Nephron (organoid): ENCODE results near the gene AGBL3.
"Not testable (repeated sequence)": the region's sequence is repeated elsewhere in the genome, so short reads cannot be mapped to it uniquely, and the experiment has no call there.

Source experiments
- H3K27ac Mint-ChIP-seq, 3 experiments: 2 replicates each; pipeline ENCODE4 v1.8.0; 2020; ENCODE audit warnings: mixed read lengths in 3 of 3, mild to moderate bottlenecking in 2 of 3, moderate library complexity in 1 of 3
- H3K27me3 Mint-ChIP-seq: 2 replicates; pipeline ENCODE4 v1.8.0; 2021; ENCODE audit warnings: low read depth, mild to moderate bottlenecking, moderate library complexity, mixed read lengths
- H3K36me3 Mint-ChIP-seq: 2 replicates; pipeline ENCODE4 v1.8.0; 2020; ENCODE audit warnings: low read depth, mixed read lengths
- H3K4me1 Mint-ChIP-seq: 2 replicates; pipeline ENCODE4 v1.8.0; 2020; ENCODE audit warnings: mixed read lengths
- H3K4me3 Mint-ChIP-seq, 3 experiments: 2 replicates each; pipeline ENCODE4 v1.8.0; 2020; ENCODE audit warnings: mild to moderate bottlenecking in 3 of 3, mixed read lengths in 3 of 3, moderate library complexity in 2 of 3
- H3K9me3 Mint-ChIP-seq: 2 replicates; pipeline ENCODE4 v1.8.0; 2020; ENCODE audit warnings: mixed read lengths
- TF ChIP-seq, protein P1 (sequence below), 3 experiments: fragments of 200-600 bp; sonication (generic); IDR thresholded peaks; one replicate each; pipeline ENCODE4 v1.5.0; 2021; ENCODE audit warnings: antibody characterized with exemption in 3 of 3; ENCODE audit not compliant: unreplicated experiment in 3 of 3

The AGBL3 gene

GRCh38 chr7:135114622-135115021 is 128.3 kb downstream of the AGBL3 start:
- H3K4me1 Mint-ChIP-seq: no peaks in the 10 kb centered on the region
- H3K9me3 Mint-ChIP-seq: peaks cover 8% of the 10 kb centered on the region
- TF ChIP-seq, protein P1, sequence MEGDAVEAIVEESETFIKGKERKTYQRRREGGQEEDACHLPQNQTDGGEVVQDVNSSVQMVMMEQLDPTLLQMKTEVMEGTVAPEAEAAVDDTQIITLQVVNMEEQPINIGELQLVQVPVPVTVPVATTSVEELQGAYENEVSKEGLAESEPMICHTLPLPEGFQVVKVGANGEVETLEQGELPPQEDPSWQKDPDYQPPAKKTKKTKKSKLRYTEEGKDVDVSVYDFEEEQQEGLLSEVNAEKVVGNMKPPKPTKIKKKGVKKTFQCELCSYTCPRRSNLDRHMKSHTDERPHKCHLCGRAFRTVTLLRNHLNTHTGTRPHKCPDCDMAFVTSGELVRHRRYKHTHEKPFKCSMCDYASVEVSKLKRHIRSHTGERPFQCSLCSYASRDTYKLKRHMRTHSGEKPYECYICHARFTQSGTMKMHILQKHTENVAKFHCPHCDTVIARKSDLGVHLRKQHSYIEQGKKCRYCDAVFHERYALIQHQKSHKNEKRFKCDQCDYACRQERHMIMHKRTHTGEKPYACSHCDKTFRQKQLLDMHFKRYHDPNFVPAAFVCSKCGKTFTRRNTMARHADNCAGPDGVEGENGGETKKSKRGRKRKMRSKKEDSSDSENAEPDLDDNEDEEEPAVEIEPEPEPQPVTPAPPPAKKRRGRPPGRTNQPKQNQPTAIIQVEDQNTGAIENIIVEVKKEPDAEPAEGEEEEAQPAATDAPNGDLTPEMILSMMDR (IDR thresholded peaks at IDR 0.05; ENCODE audit: unreplicated experiment in 3 of 3): no peak
- H3K4me3 Mint-ChIP-seq: no peak overlapping the region
- H3K27ac Mint-ChIP-seq: no peak overlapping the region
- H3K36me3 Mint-ChIP-seq: peaks cover 8% of the 10 kb centered on the region
- no peaks in the 10 kb centered on the region for H3K27me3 Mint-ChIP-seq

DNA sequence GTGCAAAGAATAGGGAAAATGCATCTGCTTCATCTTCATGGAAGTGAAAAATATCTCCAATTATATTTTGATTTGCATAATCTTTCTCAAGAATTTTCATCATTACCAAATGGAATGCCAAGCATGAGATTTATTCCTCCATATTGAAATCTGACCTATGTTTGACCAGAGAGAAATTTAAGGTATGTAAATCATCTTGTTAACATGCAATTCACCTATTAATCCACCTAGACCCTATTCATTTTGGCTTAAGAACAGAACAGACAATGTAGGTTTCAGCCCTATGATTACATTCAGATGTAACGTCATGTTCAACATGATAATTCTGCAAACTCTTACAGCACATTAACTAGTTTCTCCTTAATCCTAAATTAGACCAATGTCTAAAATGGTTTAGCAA is 130.8 kb downstream of the AGBL3 start:
- no peaks in the 10 kb centered on the region for H3K4me1 Mint-ChIP-seq
- no peaks in the 10 kb centered on the region for H3K27me3 Mint-ChIP-seq
- peaks cover 22% of the 10 kb centered on the region for H3K9me3 Mint-ChIP-seq
- no peak overlapping the region for H3K27ac Mint-ChIP-seq
- no peak overlapping the region for H3K4me3 Mint-ChIP-seq
- TF ChIP-seq, protein P1 (IDR thresholded peaks at IDR 0.05; ENCODE audit: unreplicated experiment in 3 of 3): no peak
- H3K36me3 Mint-ChIP-seq: peaks cover 18% of the 10 kb centered on the region

DNA sequence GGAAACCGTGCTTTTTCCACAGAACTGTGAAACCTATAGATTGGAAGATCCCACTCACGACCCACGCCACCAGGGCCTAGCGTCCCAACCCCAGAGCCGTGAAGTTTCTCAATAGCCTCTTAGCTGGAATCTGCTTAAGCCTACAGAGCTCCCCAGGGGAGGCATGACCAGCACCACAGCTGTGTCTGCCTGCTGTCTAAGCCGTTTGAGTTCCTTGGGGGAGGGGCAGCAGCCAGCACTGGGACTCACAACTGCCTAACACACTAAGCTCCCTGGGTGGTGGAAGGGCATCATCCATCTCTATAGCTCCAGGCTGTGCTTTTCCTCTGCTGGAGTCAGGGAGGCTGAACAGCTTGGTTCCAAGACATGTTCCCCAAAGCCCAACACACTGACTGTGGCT is 135.6 kb downstream of the AGBL3 start:
- Mint-ChIP-seq H3K36me3 (peaks cover 18% of the 10 kb centered on the region), H3K4me1 (no peaks in the 10 kb centered on the region), H3K27ac (no peak overlapping the region), H3K4me3 (no peak overlapping the region), H3K27me3 (no peaks in the 10 kb centered on the region), H3K9me3 (peaks cover 41% of the 10 kb centered on the region)
- TF ChIP-seq, protein P1 (IDR thresholded peaks at IDR 0.05; ENCODE audit: unreplicated experiment in 3 of 3): no peak

DNA sequence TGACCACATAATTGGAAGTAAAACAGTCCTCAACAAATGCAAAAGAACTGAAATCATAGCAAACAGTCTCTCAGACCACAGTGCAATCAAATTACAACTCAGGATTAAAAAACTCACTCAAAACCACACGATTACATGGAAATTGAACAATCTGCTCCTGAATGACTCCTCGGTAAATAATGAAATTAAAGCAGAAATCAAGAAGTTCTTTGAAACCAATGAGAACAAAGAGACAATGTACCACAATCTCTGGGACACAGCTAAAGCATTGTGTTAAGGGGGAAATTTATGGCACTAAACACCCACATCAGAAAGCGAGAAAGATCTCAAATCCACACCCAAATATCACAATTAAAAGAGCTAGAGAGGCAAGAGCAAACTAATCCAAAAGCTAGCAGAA is 138.3 kb downstream of the AGBL3 start:
- H3K27ac Mint-ChIP-seq: not testable (repeated sequence)
- H3K9me3 Mint-ChIP-seq: peaks cover 33% of the 10 kb centered on the region

GRCh38 chr7:135128931-135129330 is 142.6 kb downstream of the AGBL3 start:
- Mint-ChIP-seq H3K27ac (no peak overlapping the region), H3K4me3 (no peak overlapping the region), H3K9me3 (peaks cover 14% of the 10 kb centered on the region), H3K4me1 (no peaks in the 10 kb centered on the region), H3K36me3 (peaks cover 4% of the 10 kb centered on the region), H3K27me3 (no peaks in the 10 kb centered on the region)
- TF ChIP-seq, protein P1 (IDR thresholded peaks at IDR 0.05; ENCODE audit: unreplicated experiment in 3 of 3): no peak

More for the DNA sequence above, 138.3 kb downstream of the AGBL3 start:
- not testable (repeated sequence) for H3K27me3 Mint-ChIP-seq, H3K4me1 Mint-ChIP-seq, H3K36me3 Mint-ChIP-seq, H3K4me3 Mint-ChIP-seq

DNA sequence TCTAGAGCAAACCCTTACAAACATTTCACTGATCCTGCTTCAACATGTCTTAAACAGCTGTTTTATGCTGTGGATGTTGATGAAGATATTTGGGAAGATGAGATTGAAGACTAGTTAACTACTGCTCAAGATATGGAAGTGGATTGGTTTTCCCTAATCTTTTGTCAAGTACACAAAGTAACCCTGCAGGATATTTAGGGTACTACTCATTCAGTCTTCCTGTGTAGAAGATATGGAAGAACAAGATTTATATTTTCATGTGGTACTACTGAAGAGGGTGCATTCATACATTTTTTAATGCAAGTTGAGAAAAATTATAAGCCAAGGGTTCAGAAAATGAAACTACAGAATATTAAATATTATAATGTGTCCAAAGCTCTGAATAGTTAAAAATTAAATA is 143.3 kb downstream of the AGBL3 start:
- Mint-ChIP-seq H3K4me3 (no peak overlapping the region), H3K9me3 (peaks cover 8% of the 10 kb centered on the region)

More for the DNA sequence above, 143.3 kb downstream of the AGBL3 start:
- no peaks in the 10 kb centered on the region for H3K27me3 Mint-ChIP-seq
- no peak overlapping the region for H3K27ac Mint-ChIP-seq
- TF ChIP-seq, protein P1 (IDR thresholded peaks at IDR 0.05; ENCODE audit: unreplicated experiment in 3 of 3): no peak
- H3K36me3 Mint-ChIP-seq: peaks cover 4% of the 10 kb centered on the region
- no peaks in the 10 kb centered on the region for H3K4me1 Mint-ChIP-seq
